ENCODE results near the gene HDGFL3. TPM values are rescaled to one million over a fixed set of nuclear protein-coding genes. Genes with fewer than 3 reads are reported as not detected.
A peak's percentile ranks its signal among the peaks of the same experiment; 100 is the strongest.
"Not testable (repeated sequence)": the region's sequence is repeated elsewhere in the genome, so short reads cannot be mapped to it uniquely, and the experiment has no call there.

HDGFL3 gene
- total and polyA plus RNA-seq, 9 donors = 41.5 to 66.9 (median 50.7) TPM

- no peak for DNase-seq
- no peaks in the 10 kb centered on the region for H3K27me3 ChIP-seq (ENCODE audit: control insufficient read depth, insufficient read depth, low read length)
- peaks cover 5% of the 10 kb centered on the region for H3K9me3 ChIP-seq (replicated peaks; ENCODE audit: control insufficient read depth, low read depth, low read length)
- H3K4me1 ChIP-seq (ENCODE audit: control insufficient read depth, insufficient read depth, low read length) = peaks cover 4% of the 10 kb centered on the region
- no peak overlapping the region for H3K4me3 ChIP-seq (ENCODE audit: low read length)
- H3K36me3 ChIP-seq (ENCODE audit: control insufficient read depth, insufficient read depth, low read length) = no peaks in the 10 kb centered on the region
- no peak overlapping the region for H3K27ac ChIP-seq (ENCODE audit: low read length)
- 72% methylated on average over 3 of the region's 5 CpGs for WGBS (ENCODE audit: insufficient coverage)
These were observed 113.0 kb downstream of the HDGFL3 start for GRCh38 chr15:83094583-83094982.

GRCh38 chr15:83092309-83092976, 115.2 kb downstream of the HDGFL3 start:
- Histone ChIP-seq H3K27me3 (ENCODE audit: control insufficient read depth, insufficient read depth, low read length) (no peaks in the 10 kb centered on the region), H3K4me1 (ENCODE audit: control insufficient read depth, insufficient read depth, low read length) (peaks cover 3% of the 10 kb centered on the region), H3K9me3 (replicated peaks; ENCODE audit: control insufficient read depth, low read depth, low read length) (no peaks in the 10 kb centered on the region), H3K36me3 (ENCODE audit: control insufficient read depth, insufficient read depth, low read length) (no peaks in the 10 kb centered on the region), H3K4me3 (ENCODE audit: low read length) (no peak overlapping the region), H3K27ac (ENCODE audit: low read length) (peak overlapping the region; percentile 29)
- DNase-seq = peak; percentile 79
- no CpG with 5 or more reads among the region's 4 CpGs for WGBS (ENCODE audit: insufficient coverage)

GRCh38 chr15:83091965-83092308, 115.7 kb downstream of the HDGFL3 start:
- H3K9me3 ChIP-seq (replicated peaks; ENCODE audit: control insufficient read depth, low read depth, low read length); DNase-seq; H3K4me3 ChIP-seq (ENCODE audit: low read length); H3K27me3 ChIP-seq (ENCODE audit: control insufficient read depth, insufficient read depth, low read length); H3K36me3 ChIP-seq (ENCODE audit: control insufficient read depth, insufficient read depth, low read length); H3K4me1 ChIP-seq (ENCODE audit: control insufficient read depth, insufficient read depth, low read length): not testable (repeated sequence)
- peak overlapping the region; percentile 29 for H3K27ac ChIP-seq (ENCODE audit: low read length)
- WGBS (ENCODE audit: insufficient coverage) = no CpG with 5 or more reads among the region's 3 CpGs

- Histone ChIP-seq H3K4me3 (ENCODE audit: low read length) (no peak overlapping the region), H3K27me3 (ENCODE audit: control insufficient read depth, insufficient read depth, low read length) (no peaks in the 10 kb centered on the region), H3K4me1 (ENCODE audit: control insufficient read depth, insufficient read depth, low read length) (peaks cover 3% of the 10 kb centered on the region), H3K27ac (ENCODE audit: low read length) (no peak overlapping the region), H3K36me3 (ENCODE audit: control insufficient read depth, insufficient read depth, low read length) (no peaks in the 10 kb centered on the region), H3K9me3 (replicated peaks; ENCODE audit: control insufficient read depth, low read depth, low read length) (no peaks in the 10 kb centered on the region)
- WGBS (ENCODE audit: insufficient coverage) = 53% methylated on average over 3 of the region's 4 CpGs
- no peak for DNase-seq
These were observed 117.2 kb downstream of the HDGFL3 start for GRCh38 chr15:83090465-83090864.

GRCh38 chr15:83088876-83089275, 118.7 kb downstream of the HDGFL3 start:
- Histone ChIP-seq H3K27ac (ENCODE audit: low read length) (no peak overlapping the region), H3K27me3 (ENCODE audit: control insufficient read depth, insufficient read depth, low read length) (no peaks in the 10 kb centered on the region), H3K4me3 (ENCODE audit: low read length) (no peak overlapping the region), H3K36me3 (ENCODE audit: control insufficient read depth, insufficient read depth, low read length) (no peaks in the 10 kb centered on the region), H3K9me3 (replicated peaks; ENCODE audit: control insufficient read depth, low read depth, low read length) (no peaks in the 10 kb centered on the region), H3K4me1 (ENCODE audit: control insufficient read depth, insufficient read depth, low read length) (no peaks in the 10 kb centered on the region)
- DNase-seq = no peak
- WGBS (ENCODE audit: insufficient coverage) = no CpG with 5 or more reads among the region's 2 CpGs

GRCh38 chr15:83087576-83087975, 120.0 kb downstream of the HDGFL3 start:
- Histone ChIP-seq H3K36me3 (ENCODE audit: control insufficient read depth, insufficient read depth, low read length) (no peaks in the 10 kb centered on the region), H3K4me3 (ENCODE audit: low read length) (no peak overlapping the region), H3K27ac (ENCODE audit: low read length) (peak overlapping the region; percentile 32), H3K27me3 (ENCODE audit: control insufficient read depth, insufficient read depth, low read length) (no peaks in the 10 kb centered on the region), H3K9me3 (replicated peaks; ENCODE audit: control insufficient read depth, low read depth, low read length) (no peaks in the 10 kb centered on the region), H3K4me1 (ENCODE audit: control insufficient read depth, insufficient read depth, low read length) (no peaks in the 10 kb centered on the region)
- DNase-seq = no peak
- WGBS (ENCODE audit: insufficient coverage) = no CpG with 5 or more reads among the region's 2 CpGs

- not testable (repeated sequence) for H3K27ac ChIP-seq (ENCODE audit: low read length); H3K4me3 ChIP-seq (ENCODE audit: low read length); H3K9me3 ChIP-seq (replicated peaks; ENCODE audit: control insufficient read depth, low read depth, low read length); H3K36me3 ChIP-seq (ENCODE audit: control insufficient read depth, insufficient read depth, low read length); DNase-seq; H3K27me3 ChIP-seq (ENCODE audit: control insufficient read depth, insufficient read depth, low read length); H3K4me1 ChIP-seq (ENCODE audit: control insufficient read depth, insufficient read depth, low read length)
- 100% methylated on average over 1 of the region's 8 CpGs for WGBS (ENCODE audit: insufficient coverage)
These were observed 121.6 kb downstream of the HDGFL3 start for GRCh38 chr15:83085864-83086552.

- H3K27me3 ChIP-seq (ENCODE audit: control insufficient read depth, insufficient read depth, low read length); H3K9me3 ChIP-seq (replicated peaks; ENCODE audit: control insufficient read depth, low read depth, low read length); H3K36me3 ChIP-seq (ENCODE audit: control insufficient read depth, insufficient read depth, low read length); H3K4me3 ChIP-seq (ENCODE audit: low read length); H3K4me1 ChIP-seq (ENCODE audit: control insufficient read depth, insufficient read depth, low read length); DNase-seq; H3K27ac ChIP-seq (ENCODE audit: low read length): not testable (repeated sequence)
- WGBS (ENCODE audit: insufficient coverage) = no CpG with 5 or more reads among the region's 3 CpGs
These were observed 122.2 kb downstream of the HDGFL3 start for GRCh38 chr15:83085461-83085860.

GRCh38 chr15:83082730-83083386, 124.8 kb downstream of the HDGFL3 start:
- Histone ChIP-seq H3K4me1 (ENCODE audit: control insufficient read depth, insufficient read depth, low read length) (no peaks in the 10 kb centered on the region), H3K9me3 (replicated peaks; ENCODE audit: control insufficient read depth, low read depth, low read length) (no peaks in the 10 kb centered on the region), H3K36me3 (ENCODE audit: control insufficient read depth, insufficient read depth, low read length) (no peaks in the 10 kb centered on the region), H3K27ac (ENCODE audit: low read length) (no peak overlapping the region), H3K27me3 (ENCODE audit: control insufficient read depth, insufficient read depth, low read length) (peaks cover 5% of the 10 kb centered on the region), H3K4me3 (ENCODE audit: low read length) (no peak overlapping the region)
- no peak for DNase-seq
- 82% methylated on average over 4 of the region's 5 CpGs for WGBS (ENCODE audit: insufficient coverage)

- DNase-seq = no peak
- no peaks in the 10 kb centered on the region for H3K36me3 ChIP-seq (ENCODE audit: control insufficient read depth, insufficient read depth, low read length)
- 75% methylated on average over 2 of the region's 5 CpGs for WGBS (ENCODE audit: insufficient coverage)
- H3K4me1 ChIP-seq (ENCODE audit: control insufficient read depth, insufficient read depth, low read length) = no peaks in the 10 kb centered on the region
- H3K27ac ChIP-seq (ENCODE audit: low read length) = no peak overlapping the region
- no peaks in the 10 kb centered on the region for H3K9me3 ChIP-seq (replicated peaks; ENCODE audit: control insufficient read depth, low read depth, low read length)
- H3K27me3 ChIP-seq (ENCODE audit: control insufficient read depth, insufficient read depth, low read length) = peaks cover 5% of the 10 kb centered on the region
- H3K4me3 ChIP-seq (ENCODE audit: low read length) = no peak overlapping the region
These were observed 126.2 kb downstream of the HDGFL3 start for GRCh38 chr15:83081256-83082014.

Measured in muscle of leg (tissue), 11 donors.